C4-2B (cell line): ENCODE measurements around the gene LRRC3C.
A peak's percentile ranks its signal among the peaks of the same experiment; 100 is the strongest.

Experiments
- H3K27ac ChIP-seq: fragments of 450-650 bp; 2 replicates; pipeline ENCODE4 v1.5.1; 2017
- ZFX ChIP-seq: fragments of 450-650 bp; IDR thresholded peaks from 2 replicates; pipeline ENCODE4 v1.6.1; 2017
- TF ChIP-seq, protein P1 (sequence below): fragments of 450-650 bp; conservative IDR thresholded peaks from 2 replicates; pipeline ENCODE4 v1.5.1; 2017; ENCODE audit warnings: mild to moderate bottlenecking

LRRC3C gene

DNA sequence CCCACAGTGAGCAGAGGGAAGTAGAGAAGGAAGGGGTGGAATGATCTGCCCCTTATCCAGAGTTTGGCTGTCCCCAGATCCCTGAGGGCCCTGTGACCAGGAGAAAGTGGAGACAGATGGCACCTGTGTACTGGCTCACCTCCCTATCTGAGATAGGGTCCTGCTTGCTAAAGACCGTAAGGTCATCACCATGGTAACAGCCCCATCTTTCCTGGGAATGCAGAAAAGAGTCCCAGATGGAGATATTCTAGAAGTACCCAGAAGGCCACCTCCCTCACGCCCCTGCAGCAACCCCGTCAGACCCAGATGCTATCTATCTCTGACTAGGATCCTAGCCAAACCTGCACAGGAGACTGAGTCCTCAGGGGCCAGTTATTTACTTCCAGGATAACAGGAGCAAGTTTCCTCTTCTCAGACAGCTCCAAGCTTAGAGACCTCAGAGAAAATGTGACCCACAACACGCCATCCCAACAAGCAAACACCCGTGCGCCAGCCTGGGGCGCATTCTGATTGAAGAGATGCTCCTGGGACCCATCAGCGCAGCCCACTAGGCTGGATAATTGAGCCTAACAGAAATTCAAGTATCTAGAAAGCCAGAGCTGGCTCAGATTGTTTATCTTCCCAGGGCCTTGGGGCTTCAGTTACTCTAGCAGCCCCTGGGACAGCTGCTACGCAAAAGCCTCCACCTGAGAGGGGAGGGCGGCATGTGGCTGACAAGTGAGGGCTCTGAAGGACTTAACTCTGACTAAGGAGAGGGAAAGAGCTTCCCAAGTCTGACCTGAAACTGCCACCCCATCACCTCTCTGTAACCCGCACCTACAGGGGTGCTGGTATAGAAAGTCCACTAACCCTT is 2.0 kb upstream of the LRRC3C start:
- no peak for TF ChIP-seq ZFX
- TF ChIP-seq, protein P1, sequence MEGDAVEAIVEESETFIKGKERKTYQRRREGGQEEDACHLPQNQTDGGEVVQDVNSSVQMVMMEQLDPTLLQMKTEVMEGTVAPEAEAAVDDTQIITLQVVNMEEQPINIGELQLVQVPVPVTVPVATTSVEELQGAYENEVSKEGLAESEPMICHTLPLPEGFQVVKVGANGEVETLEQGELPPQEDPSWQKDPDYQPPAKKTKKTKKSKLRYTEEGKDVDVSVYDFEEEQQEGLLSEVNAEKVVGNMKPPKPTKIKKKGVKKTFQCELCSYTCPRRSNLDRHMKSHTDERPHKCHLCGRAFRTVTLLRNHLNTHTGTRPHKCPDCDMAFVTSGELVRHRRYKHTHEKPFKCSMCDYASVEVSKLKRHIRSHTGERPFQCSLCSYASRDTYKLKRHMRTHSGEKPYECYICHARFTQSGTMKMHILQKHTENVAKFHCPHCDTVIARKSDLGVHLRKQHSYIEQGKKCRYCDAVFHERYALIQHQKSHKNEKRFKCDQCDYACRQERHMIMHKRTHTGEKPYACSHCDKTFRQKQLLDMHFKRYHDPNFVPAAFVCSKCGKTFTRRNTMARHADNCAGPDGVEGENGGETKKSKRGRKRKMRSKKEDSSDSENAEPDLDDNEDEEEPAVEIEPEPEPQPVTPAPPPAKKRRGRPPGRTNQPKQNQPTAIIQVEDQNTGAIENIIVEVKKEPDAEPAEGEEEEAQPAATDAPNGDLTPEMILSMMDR, result no peak
- H3K27ac ChIP-seq, result no peak overlapping the region

GRCh38 chr17:39926135-39926587 is 1.4 kb upstream of the LRRC3C start:
- TF ChIP-seq, protein P1, result no peak
- no peak for TF ChIP-seq ZFX
- H3K27ac ChIP-seq, result peak overlapping the region; percentile 73

GRCh38 chr17:39926588-39927100 is 888 bp upstream of the LRRC3C start:
- peak overlapping the region; percentile 73 for H3K27ac ChIP-seq
- TF ChIP-seq ZFX, result no peak
- TF ChIP-seq, protein P1, result no peak

GRCh38 chr17:39927929-39928857 is 661 bp downstream of the LRRC3C start:
- peak overlapping the region; percentile 73 for H3K27ac ChIP-seq
- TF ChIP-seq, protein P1, result no peak
- TF ChIP-seq ZFX, result peak; percentile 70; the same call in 1 of the 2 replicates

GRCh38 chr17:39928858-39929645 is 1.5 kb downstream of the LRRC3C start:
- H3K27ac ChIP-seq, result no peak overlapping the region; the same call in 1 of the 2 replicates
- TF ChIP-seq, protein P1, result no peak
- TF ChIP-seq ZFX, result no peak

- H3K27ac ChIP-seq, result no peak overlapping the region
- no peak for TF ChIP-seq ZFX
- TF ChIP-seq, protein P1, result no peak
Measured at GRCh38 chr17:39929646-39930407, 2.3 kb downstream of the LRRC3C start.
